Heart left ventricle (tissue), 13 donors: ENCODE data around the gene TBPL2.

ENCODE experiments used
- CTCF ChIP-seq, 12 donors: fragments of 200-600 bp; sonication (generic) in 4 of 12; IDR thresholded peaks; one replicate each; pipeline versions ENCODE4 v1.5.0 to v1.8.0; 2018 to 2022; ENCODE audit warnings: antibody characterized with exemption in 12 of 12, mild to moderate bottlenecking in 5 of 12
- POLR2A ChIP-seq, 2 donors: fragments of 450-650 bp; IDR thresholded peaks; one replicate each; pipeline ENCODE4 v1.6.1; 2017; ENCODE audit warnings: antibody characterized with exemption in 2 of 2, mild to moderate bottlenecking in 2 of 2, moderate library complexity in 2 of 2
- donor health status: ischemic (EF 13 %, LVEDD 7.1; RV severe dilation, severe dysfunction).
- donor health status: DM: no; HTN: yes; CAD: no.
- donor health status: DM: no; HTN: no; CAD: no.
- donor health status: ischemic (EF 25% LVEDD 6.9; RV normal size, moderate dysfunction).
- donor health status: ischemic (EF 25% LVEDD 5.7; RV mildly dilated, moderate dysfunction).
- donor health status: ischemic (EF 35%, LVEDD 5.7; RV mildly dilated, moderate dysfunction).
- donor health status: nonischemic (EF 11% LVEDD 7.7; RV severe dilation, severe dysfunction).
- donor health status: DM: yes; HTN: yes; CAD: no.
- donor health status: PGD.
- donor health status: ischemic (EF 29% LVEDD 5.4; RV normal size, mild dysfunction).
- donor health status: nonischemic (EF 23%, LVEDD 6.1; RV moderate dilation, normal function).

DNA sequence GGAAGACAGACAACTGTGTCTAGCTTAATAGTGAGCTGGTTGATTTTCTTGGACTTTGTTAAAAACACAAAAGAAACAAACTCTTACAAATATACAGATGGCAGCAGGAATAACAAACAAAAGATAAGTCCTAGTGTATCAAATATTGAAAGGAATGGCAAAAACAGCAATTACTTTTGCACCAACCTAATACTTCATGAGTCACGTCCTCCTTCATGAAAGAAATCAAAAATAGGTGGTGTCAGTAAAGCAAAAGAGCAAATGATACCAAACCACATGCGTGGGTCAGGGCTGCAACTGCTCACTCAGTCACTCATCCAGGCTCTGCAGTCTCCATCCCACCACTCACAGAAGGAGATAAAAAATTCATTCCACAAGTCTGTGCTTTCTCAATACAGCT is 40.6 kb downstream of the TBPL2 start:
- no peak for TF ChIP-seq POLR2A (IDR thresholded peaks at IDR 0.05)
- no peak for TF ChIP-seq CTCF (IDR thresholded peaks at IDR 0.05)
